ENCODE results near the gene PLPP7. TPM values are rescaled to one million over a fixed set of nuclear protein-coding genes. Genes with fewer than 3 reads are reported as not detected.

Gene PLPP7
- total RNA-seq, 3 donors from 2014 or later, result 0.58 to 9.7 (median 1.0) TPM

DNA sequence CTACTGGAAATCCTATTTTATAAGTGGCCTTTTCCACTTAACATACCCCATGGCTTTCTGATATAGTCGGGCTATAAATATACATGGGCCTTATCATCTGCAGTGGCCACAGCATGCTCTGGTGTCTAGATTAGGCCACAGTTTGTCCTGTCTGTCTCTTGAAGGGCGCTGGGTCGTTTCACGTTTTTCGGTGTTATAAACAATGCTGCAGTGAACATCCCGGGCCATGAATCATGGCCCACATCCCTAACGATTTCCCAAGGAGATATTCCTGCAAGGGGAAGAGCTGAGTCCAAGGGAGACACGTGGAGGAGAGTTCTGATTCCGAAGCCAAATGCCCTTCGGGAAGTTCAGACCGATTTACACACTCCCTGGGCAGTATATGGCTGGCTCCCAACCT lies 8.4 kb downstream of the PLPP7 start:
- Histone ChIP-seq H3K4me3 (no peak overlapping the region), H3K36me3 (ENCODE audit: low read depth) (no peaks in the 10 kb centered on the region), H3K9me3 (no peaks in the 10 kb centered on the region), H3K4me1 (ENCODE audit: low read depth) (no peaks in the 10 kb centered on the region)
- intact Hi-C loops (cut with DNase I, micrococcal nuclease), result no loop called here
- ATAC-seq (no peak), DNase-seq (no peak)
- TF ChIP-seq, protein P1, sequence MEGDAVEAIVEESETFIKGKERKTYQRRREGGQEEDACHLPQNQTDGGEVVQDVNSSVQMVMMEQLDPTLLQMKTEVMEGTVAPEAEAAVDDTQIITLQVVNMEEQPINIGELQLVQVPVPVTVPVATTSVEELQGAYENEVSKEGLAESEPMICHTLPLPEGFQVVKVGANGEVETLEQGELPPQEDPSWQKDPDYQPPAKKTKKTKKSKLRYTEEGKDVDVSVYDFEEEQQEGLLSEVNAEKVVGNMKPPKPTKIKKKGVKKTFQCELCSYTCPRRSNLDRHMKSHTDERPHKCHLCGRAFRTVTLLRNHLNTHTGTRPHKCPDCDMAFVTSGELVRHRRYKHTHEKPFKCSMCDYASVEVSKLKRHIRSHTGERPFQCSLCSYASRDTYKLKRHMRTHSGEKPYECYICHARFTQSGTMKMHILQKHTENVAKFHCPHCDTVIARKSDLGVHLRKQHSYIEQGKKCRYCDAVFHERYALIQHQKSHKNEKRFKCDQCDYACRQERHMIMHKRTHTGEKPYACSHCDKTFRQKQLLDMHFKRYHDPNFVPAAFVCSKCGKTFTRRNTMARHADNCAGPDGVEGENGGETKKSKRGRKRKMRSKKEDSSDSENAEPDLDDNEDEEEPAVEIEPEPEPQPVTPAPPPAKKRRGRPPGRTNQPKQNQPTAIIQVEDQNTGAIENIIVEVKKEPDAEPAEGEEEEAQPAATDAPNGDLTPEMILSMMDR (IDR thresholded peaks at IDR 0.05), result no peak

DNA sequence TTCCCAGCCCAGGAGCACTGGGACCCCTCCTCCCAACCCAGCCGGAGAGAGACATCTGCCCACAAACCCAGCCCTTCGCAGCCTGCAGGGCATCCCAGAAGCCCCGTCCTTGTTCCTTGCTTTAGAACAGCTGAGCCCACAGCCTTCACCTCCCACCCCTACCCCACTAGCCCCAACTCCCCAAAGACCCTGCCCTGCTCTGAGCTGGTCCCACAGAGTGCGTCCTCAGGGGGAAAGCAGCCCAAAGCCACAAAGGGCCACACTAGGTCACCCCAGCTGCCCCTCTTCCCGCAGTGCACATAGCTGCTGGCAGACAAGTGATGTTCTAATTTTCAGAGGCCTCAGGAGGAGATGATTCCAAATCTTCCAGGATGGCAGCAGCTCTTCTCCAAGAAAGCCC lies 8.8 kb downstream of the PLPP7 start:
- TF ChIP-seq, protein P1 (IDR thresholded peaks at IDR 0.05), result no peak
- intact Hi-C loops (cut with DNase I, micrococcal nuclease), result no loop called here
- ATAC-seq (no peak), DNase-seq (no peak)
- Histone ChIP-seq H3K4me3 (no peak overlapping the region), H3K36me3 (ENCODE audit: low read depth) (no peaks in the 10 kb centered on the region), H3K9me3 (no peaks in the 10 kb centered on the region), H3K4me1 (ENCODE audit: low read depth) (no peaks in the 10 kb centered on the region)

DNA sequence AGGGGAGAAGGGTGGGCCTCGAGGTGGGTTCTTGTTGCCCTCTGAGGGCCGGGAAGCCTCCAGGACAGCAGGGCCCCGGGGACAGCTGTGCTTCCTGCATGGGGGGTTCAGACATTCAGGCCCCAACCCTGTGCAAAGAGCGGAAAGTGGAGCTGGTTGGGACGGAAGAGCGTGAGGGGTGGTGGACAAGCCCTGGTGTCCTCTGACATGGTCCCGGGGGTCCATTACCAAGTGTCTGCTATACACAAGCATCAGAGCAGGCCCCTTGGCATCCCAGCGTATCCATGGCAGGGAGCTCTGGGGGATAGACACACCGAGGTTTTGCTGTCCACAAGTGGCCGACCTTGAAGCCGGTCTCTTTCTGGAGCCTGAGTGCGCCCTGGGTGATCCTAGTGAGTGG lies 9.3 kb downstream of the PLPP7 start:
- H3K4me1 ChIP-seq (ENCODE audit: low read depth), result no peaks in the 10 kb centered on the region
- TF ChIP-seq, protein P1 (IDR thresholded peaks at IDR 0.05), result no peak
- intact Hi-C loops (cut with DNase I, micrococcal nuclease), result no loop called here
- H3K36me3 ChIP-seq (ENCODE audit: low read depth), result no peaks in the 10 kb centered on the region
- ATAC-seq (no peak), DNase-seq (no peak)
- H3K9me3 ChIP-seq, result no peaks in the 10 kb centered on the region
- no peak overlapping the region for H3K4me3 ChIP-seq

DNA sequence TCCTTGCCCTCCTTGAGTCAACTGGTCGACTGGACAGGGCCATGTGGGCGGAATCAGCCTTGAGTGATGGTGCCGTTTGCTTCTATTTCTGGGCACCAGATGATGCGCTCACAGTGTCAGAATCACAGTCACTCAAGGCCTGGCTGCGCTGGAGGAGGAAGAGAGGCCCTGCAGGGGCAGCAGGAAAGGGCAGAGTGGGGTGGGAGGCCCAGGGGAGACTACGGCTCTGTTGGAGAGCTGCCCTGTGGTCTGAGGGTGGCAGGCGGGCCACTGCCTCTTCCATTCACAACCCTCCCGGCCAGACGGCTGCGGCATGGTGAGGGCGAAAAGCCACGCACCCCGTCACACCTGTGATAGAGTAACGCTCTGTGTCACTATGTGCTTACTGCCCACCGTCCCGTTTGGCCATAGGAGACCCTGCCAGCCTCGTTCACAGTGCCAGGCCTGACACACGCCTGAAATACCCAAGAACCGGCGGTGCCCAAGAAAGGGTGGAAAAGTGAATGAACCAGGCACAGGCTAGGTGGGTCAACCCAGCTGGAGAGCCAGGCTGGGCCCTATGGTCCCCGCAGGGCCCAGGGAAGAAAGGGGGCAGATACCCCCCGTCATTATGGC lies 9.9 kb downstream of the PLPP7 start:
- Histone ChIP-seq H3K36me3 (ENCODE audit: low read depth) (no peaks in the 10 kb centered on the region), H3K4me3 (no peak overlapping the region), H3K9me3 (no peaks in the 10 kb centered on the region), H3K4me1 (ENCODE audit: low read depth) (no peaks in the 10 kb centered on the region)
- intact Hi-C loops (cut with DNase I, micrococcal nuclease), result no loop called here
- no peak for DNase-seq
- no peak for ATAC-seq
- TF ChIP-seq, protein P1 (IDR thresholded peaks at IDR 0.05), result no peak

DNA sequence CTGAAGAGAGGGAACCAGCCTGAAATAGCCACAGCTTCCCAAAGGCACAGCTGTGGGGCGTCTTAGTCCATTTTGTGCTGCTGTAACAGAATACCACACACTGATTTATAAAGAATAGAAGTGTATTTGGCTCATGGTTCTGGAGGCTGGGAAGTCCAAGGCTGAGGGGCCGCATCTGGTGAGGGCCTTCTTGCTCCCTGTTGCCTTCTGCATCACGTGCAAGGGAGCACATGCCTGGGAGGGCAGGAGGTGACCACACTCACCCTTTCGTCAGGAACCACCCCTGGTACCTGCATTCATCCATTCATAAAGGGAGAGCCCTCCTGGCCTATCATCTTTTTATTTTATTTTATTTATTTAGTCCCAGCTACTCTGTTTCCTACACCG lies 10.4 kb downstream of the PLPP7 start:
- TF ChIP-seq, protein P1 (IDR thresholded peaks at IDR 0.05), result no peak
- ATAC-seq (no peak), DNase-seq (no peak)
- no peak overlapping the region for H3K4me3 ChIP-seq
- H3K9me3 ChIP-seq, result no peaks in the 10 kb centered on the region
- no peaks in the 10 kb centered on the region for H3K4me1 ChIP-seq (ENCODE audit: low read depth)
- no peaks in the 10 kb centered on the region for H3K36me3 ChIP-seq (ENCODE audit: low read depth)
- intact Hi-C loops (cut with DNase I, micrococcal nuclease), result no loop called here

DNA sequence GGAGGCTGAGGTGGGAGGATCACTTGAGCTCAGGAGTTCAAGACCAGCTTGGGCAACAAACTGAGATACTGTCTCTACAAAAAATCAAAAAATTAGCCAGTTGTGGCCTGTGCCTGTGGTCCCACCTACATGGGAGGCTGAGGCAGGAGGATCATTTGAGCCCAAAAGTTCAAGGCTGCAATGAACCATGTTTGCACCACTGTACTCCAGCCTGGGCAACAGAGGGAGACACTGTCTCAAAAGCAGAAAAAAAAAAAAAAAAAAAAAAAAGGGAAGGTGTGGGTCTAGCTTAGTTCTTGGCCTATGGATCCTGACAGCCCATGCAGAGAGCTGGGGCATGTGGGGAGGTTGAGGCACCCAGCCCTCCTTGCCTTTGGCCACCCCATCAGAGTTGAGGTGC lies 10.9 kb downstream of the PLPP7 start:
- ATAC-seq, result no peak

More for the DNA sequence above, 10.9 kb downstream of the PLPP7 start:
- Histone ChIP-seq H3K9me3 (no peaks in the 10 kb centered on the region), H3K36me3 (ENCODE audit: low read depth) (no peaks in the 10 kb centered on the region), H3K4me1 (ENCODE audit: low read depth) (no peaks in the 10 kb centered on the region), H3K4me3 (no peak overlapping the region)
- intact Hi-C loops (cut with DNase I, micrococcal nuclease), result no loop called here
- TF ChIP-seq, protein P1 (IDR thresholded peaks at IDR 0.05), result no peak
- DNase-seq, result no peak

Data from mucosa of descending colon (tissue), 3 donors.